GM10266 (cell line): Measurements from ENCODE around the gene LMO1.

Experiments used
- DNase-seq: peaks from one replicate; pipeline ENCODE4 v3.0.0; 2012; ENCODE audit errors: extremely low spot score
- TF ChIP-seq, protein P1 (sequence below): IDR thresholded peaks from 2 replicates; pipeline ENCODE4 v1.5.1; 2012; ENCODE audit warnings: mild to moderate bottlenecking, low read depth; ENCODE audit not compliant: control insufficient read depth, insufficient read depth; ENCODE audit errors: missing control alignments

LMO1 gene

DNA sequence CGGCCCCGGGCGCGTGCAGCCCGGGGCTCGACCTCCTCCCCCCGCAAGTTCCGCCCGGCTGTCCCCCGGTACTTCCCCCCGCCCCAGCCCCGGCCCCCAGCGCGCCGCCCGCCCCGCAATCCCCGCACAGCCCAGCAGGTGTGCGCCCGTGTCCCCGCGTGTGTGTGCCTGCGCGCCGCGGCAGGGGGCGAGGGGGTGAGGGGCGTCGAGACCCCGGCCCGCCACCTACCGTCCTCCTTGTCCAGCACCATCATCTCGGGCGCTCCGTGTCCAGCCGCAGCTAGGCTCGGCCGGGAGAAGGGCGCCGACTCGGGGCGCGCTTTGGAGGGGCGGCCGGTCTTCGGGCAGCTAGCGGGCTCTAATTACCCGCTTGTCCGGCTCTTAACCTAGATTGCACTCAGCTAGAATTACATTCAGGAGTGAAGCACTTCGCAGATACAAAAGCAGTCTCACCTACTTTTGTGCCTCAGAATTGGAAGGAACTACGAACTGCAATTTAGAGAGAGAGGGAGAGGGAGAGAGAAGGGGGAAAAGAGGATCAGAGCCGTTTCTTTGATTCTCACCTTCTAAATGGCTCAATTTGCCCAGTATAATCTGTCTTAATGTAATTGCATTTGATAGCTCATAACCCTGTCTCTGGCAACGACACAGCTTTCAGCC, 439 bp downstream of the LMO1 start:
- TF ChIP-seq, protein P1, sequence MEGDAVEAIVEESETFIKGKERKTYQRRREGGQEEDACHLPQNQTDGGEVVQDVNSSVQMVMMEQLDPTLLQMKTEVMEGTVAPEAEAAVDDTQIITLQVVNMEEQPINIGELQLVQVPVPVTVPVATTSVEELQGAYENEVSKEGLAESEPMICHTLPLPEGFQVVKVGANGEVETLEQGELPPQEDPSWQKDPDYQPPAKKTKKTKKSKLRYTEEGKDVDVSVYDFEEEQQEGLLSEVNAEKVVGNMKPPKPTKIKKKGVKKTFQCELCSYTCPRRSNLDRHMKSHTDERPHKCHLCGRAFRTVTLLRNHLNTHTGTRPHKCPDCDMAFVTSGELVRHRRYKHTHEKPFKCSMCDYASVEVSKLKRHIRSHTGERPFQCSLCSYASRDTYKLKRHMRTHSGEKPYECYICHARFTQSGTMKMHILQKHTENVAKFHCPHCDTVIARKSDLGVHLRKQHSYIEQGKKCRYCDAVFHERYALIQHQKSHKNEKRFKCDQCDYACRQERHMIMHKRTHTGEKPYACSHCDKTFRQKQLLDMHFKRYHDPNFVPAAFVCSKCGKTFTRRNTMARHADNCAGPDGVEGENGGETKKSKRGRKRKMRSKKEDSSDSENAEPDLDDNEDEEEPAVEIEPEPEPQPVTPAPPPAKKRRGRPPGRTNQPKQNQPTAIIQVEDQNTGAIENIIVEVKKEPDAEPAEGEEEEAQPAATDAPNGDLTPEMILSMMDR = no peak
- DNase-seq = no peak

DNA sequence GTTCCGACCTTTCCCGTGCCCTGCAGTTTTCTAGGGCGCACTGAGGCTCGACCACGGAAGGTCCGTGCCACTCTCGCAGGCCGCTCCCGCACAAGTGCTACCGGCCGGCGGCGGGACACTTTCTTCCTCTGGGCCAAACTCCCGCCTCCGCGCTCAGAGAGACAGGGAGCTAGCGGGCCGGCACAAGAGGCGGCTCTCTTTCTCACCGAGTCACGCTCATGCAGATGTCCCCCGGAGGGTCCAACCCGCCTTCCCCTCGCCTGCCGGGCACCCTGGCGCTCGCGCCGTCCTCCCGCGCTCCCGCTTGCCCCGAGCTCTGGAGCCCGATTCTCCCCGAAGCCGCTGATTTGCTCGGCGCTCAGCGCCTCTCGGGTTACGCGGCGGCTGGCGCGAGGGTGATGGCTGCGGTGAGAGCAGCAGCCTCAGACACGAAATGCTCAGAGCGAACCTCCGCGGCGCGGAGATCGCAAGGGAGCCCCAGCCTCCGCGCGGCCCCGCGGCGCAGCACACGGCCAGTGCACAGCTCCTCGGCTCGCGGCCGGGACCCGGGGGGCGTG, 1.0 kb downstream of the LMO1 start:
- TF ChIP-seq, protein P1 = no peak
- DNase-seq = peak; percentile 58

DNA sequence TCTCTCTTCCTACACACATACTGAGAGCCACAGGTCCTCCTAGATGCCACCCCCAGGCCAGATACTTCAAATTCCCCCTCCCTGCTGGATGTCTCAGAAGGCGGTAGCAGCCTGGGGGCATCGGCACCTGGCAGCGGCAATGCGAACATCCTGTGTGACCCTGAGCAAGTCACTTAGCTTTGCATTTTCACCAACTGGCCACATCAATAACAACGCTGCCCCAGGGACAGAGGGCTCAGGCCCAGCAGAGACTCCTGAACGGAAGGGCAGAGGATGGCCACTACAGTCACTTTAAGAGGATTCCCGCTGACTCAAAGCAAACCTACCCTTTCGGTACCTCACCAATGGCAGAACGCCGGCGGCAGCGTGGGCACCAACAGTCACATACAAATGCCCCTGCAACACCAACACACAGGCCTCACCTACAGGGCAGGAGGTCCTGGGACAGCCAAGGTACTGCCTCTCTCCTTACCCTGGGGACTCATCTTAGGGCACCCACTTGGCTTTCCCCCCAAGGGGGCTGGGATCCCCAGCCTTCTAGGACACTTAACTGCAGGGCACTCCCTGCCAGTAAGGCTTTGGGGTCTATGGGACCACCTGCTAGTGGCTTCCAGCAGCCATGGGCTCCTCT, 1.6 kb downstream of the LMO1 start:
- TF ChIP-seq, protein P1 = no peak
- DNase-seq = no peak

DNA sequence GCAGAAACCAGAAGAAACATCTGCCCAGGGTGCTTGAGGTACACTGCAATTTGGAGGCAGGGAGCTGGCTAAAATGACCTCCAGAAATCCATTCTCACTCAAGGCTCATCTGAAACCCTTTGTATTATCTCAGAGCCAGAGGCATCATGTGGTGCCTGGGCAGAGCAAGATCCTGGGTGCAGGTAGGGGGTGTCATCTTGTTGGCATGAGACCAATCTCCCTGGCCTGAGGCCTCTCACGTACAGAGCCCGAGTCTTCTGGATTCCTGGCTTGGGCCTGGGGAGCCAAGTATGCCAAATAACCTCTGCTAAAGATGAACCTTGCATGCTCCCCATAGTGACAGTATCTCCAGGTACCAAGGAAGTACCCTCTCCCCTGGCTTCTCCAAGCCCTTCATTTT, 2.4 kb downstream of the LMO1 start:
- DNase-seq = no peak
- TF ChIP-seq, protein P1 = no peak

DNA sequence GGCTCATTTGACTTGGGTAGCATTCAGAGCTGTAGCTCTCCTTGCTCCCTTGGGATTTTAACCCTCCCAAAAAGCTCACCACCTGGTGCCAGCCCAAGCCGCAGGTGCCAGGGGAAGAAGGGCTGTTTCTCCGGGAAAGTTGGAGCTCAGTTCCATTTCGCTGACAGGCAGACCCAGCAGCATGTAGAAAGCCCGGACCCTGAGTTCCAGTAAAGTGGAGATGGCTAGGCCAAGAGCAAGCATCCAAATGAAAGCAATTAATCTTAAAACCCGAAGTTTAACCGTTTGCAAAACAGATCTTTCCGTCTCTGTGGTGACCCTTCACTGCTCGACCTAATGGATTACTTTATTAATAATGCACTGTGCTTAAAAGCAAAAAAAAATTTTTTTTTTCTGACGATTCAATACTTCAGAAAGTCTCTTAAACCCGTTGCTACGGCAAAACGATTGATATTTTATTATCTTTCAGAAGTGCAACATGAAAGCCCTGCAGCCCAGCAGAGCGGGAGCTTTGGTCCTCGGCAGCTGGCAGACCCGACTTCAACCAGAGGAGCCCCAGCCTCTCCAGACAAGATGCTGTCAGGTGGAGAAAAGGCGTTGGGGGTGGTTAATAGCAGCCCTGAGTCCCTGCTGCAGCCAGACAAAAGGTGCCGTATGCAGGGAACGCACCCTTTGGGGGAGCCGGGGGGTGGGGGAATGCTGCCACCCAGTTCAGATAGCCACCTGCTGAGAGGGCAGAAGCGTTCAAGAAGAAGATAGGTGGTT, 3.3 kb downstream of the LMO1 start:
- TF ChIP-seq, protein P1 = no peak
- no peak for DNase-seq

DNA sequence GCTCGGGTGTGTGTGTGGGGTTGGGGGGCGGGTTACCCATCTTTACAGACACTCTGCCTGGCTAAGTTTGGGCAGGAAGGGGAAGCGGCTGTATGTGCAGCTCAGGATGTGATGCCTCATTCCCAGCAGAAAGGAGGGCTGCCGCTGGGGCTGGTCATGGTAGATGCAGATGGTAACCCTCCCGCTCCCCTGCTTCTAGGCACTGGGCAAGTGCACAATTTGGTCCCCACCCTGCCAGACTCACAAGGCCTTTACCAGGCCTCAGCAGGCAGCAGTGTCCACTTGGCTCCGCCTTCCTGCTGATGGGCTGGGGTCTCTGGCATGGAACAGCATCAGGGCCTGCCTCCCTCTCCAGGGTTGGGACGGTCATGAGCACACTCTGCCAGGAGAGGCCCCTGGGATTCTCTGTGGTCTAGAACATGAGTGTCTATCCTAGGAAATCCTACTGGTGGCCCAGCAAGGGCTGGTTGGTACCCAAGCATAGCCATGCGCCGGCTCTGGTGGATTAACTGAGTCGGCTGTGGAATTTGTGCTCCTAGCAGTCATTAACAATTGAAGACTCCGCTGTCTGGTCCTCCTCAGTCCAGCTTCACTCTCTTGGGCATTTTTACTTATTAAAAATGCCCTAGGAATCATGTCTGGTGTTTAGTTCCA, 4.2 kb downstream of the LMO1 start:
- DNase-seq = no peak

More for the DNA sequence above, 4.2 kb downstream of the LMO1 start:
- TF ChIP-seq, protein P1 = no peak
